Neuron (in vitro differentiated cells): Measurements from ENCODE around the gene MYO1F.
"Not testable (repeated sequence)": the region's sequence is repeated elsewhere in the genome, so short reads cannot be mapped to it uniquely, and the experiment has no call there.

Experiments
- H2AFZ ChIP-seq: one replicate; pipeline ENCODE4 v1.6.1; 2013; ENCODE audit warnings: low read depth, mild to moderate bottlenecking, inconsistent platforms, low read length, moderate library complexity
- H3K27me3 ChIP-seq: one replicate; pipeline ENCODE4 v1.6.1; 2013; ENCODE audit warnings: low read length; ENCODE audit not compliant: insufficient read depth
- H3K36me3 ChIP-seq: one replicate; pipeline ENCODE4 v1.6.1; 2013; ENCODE audit warnings: low read length; ENCODE audit not compliant: insufficient read depth
- H3K4me1 ChIP-seq: one replicate; pipeline ENCODE4 v1.6.1; 2013; ENCODE audit warnings: low read length; ENCODE audit not compliant: insufficient read depth
- H3K4me3 ChIP-seq: 2 replicates; pipeline ENCODE4 v1.5.1; 2013; ENCODE audit warnings: mild to moderate bottlenecking, low read length, moderate library complexity
- H3K9me3 ChIP-seq: one replicate; pipeline ENCODE4 v1.6.1; 2013; ENCODE audit warnings: low read length

MYO1F gene

DNA sequence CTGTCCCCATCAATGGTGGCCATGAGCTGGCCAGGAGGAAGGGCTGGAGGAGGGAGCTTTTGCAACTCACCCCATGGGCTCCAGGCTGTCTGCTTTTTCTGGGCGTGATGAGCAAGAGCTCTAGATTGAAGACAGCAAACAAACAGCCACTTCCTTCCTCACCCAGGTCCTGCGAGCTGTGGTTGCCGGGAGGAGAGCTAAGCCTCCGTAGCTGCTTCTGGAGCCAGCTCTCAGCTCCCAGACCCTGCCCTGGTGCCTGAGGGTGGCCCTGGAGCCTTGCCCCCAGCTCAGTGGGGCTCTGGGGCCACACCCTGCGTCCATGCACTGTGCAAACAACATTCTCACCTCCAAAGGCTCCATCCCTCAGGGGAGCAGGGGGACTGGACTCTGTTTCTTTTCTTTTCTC is 6.2 kb downstream of the MYO1F start:
- Histone ChIP-seq H3K36me3 (no peaks in the 10 kb centered on the region), H3K27me3 (no peaks in the 10 kb centered on the region), H3K4me3 (no peak overlapping the region), H3K9me3 (no peaks in the 10 kb centered on the region), H3K4me1 (no peaks in the 10 kb centered on the region), H2AFZ (no peak overlapping the region)

DNA sequence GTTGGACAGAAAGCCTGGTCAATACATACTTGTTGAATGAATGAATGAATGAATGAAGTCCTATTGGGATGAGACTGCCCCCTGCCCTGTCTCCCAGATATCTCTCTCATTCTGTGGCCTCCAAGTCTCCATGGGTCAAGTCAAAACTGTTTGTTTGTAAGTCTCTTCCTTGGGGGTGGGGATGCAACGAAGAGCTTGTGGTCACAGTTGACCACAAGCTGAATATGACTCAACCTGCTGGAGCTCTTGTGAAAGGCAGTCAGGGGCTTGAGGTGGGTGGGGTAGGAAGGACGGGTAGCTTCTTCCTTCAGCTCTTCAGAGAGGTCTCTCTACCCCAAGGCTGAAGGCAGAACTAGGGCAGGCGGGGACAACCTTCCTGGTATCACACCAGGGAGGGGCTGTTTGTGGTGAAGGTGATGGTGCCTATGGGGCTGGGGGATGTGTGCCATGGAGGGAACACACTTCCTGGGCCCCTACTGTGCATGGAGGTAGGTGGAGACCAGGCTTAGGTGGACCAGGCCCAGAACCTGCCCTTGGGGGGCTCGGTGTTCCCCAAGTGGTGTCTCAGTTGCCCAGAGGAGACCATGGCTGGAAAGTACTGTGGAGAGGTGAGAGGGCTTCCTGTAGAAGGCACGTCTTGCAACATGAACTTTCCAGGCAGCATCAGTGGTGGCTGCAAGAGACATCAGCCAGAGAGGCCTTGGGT is 8.0 kb downstream of the MYO1F start:
- H3K36me3 ChIP-seq, result no peaks in the 10 kb centered on the region
- H2AFZ ChIP-seq, result no peak overlapping the region
- no peaks in the 10 kb centered on the region for H3K9me3 ChIP-seq
- H3K4me1 ChIP-seq, result no peaks in the 10 kb centered on the region
- no peaks in the 10 kb centered on the region for H3K27me3 ChIP-seq
- no peak overlapping the region for H3K4me3 ChIP-seq

GRCh38 chr19:8567522-8568172 is 9.6 kb downstream of the MYO1F start:
- Histone ChIP-seq H3K4me1 (no peaks in the 10 kb centered on the region), H2AFZ (no peak overlapping the region), H3K27me3 (no peaks in the 10 kb centered on the region), H3K9me3 (no peaks in the 10 kb centered on the region), H3K4me3 (no peak overlapping the region), H3K36me3 (no peaks in the 10 kb centered on the region)

- H2AFZ ChIP-seq, result no peak overlapping the region
These were observed 10.4 kb downstream of the MYO1F start for GRCh38 chr19:8566855-8567254.

GRCh38 chr19:8564866-8565265 is 12.4 kb downstream of the MYO1F start:
- H3K36me3 ChIP-seq, H3K9me3 ChIP-seq, H2AFZ ChIP-seq, H3K4me3 ChIP-seq, H3K27me3 ChIP-seq, H3K4me1 ChIP-seq: not testable (repeated sequence)

More at GRCh38 chr19:8566855-8567254, 10.4 kb downstream of the MYO1F start:
- H3K27me3 ChIP-seq, result no peaks in the 10 kb centered on the region
- H3K36me3 ChIP-seq, result no peaks in the 10 kb centered on the region
- no peaks in the 10 kb centered on the region for H3K4me1 ChIP-seq
- H3K9me3 ChIP-seq, result no peaks in the 10 kb centered on the region
- no peak overlapping the region for H3K4me3 ChIP-seq

DNA sequence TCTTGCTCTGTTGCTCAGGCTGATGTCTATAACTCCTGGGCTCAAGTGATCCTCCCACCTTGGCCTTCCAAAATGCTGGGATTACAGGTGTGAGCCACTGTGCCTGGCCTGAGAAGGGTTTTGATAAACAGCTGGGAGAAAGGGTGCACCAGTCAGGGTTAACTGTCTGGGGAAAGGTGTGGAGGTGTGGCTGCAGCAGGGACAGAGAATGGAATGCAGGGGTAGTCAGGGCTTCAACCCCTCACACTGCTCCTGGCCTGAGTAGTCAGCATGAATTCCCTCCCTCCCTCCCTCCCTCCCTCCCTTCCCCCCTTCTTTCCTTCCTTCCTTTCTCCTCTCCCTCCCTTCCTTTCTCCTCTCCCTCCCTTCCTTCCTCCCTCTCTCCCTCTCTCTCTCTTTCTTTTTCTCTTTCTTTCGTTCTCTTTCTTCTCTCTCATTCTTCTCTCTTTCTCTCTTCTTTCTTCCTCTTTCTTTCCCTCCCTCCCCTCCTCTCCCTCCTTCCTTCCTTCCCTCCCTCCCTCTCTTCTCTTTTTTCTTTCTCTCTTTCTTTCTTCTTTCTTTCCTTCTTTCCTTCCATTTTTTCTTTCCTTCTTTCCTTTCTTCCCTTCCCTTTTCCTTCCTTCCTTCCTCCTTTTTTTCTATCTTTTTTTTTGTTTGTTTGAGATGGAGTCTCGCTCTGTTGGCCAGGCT is 16.0 kb downstream of the MYO1F start:
- Histone ChIP-seq H3K9me3 (no peaks in the 10 kb centered on the region), H3K27me3 (no peaks in the 10 kb centered on the region), H2AFZ (no peak overlapping the region), H3K4me1 (no peaks in the 10 kb centered on the region), H3K36me3 (no peaks in the 10 kb centered on the region), H3K4me3 (no peak overlapping the region)

DNA sequence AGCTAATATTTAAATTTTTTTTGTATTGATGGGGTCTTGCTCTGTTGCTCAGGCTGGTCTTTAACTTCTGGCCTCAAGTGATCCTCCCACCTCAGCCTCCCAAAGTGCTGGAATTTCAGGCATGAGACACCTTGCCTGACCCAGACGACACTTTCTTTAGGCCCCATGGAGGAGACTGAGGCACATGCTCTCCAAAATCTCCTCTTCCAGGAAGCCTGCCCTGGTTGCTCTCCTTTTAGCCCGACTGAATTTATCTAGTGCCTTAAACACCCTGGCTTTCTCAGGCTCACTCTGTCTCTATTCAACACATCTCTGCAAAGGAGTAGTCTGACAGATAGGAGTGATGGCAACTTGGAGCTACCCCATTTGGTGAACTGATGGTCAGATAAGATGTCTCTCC is 18.9 kb downstream of the MYO1F start:
- Histone ChIP-seq H3K4me1 (no peaks in the 10 kb centered on the region), H3K4me3 (no peak overlapping the region)

GRCh38 chr19:8557642-8558238 is 19.5 kb downstream of the MYO1F start:
- no peaks in the 10 kb centered on the region for H3K36me3 ChIP-seq
- no peaks in the 10 kb centered on the region for H3K9me3 ChIP-seq
- no peak overlapping the region for H3K4me3 ChIP-seq
- H3K4me1 ChIP-seq, result no peaks in the 10 kb centered on the region
- no peak overlapping the region for H2AFZ ChIP-seq
- H3K27me3 ChIP-seq, result no peaks in the 10 kb centered on the region

More for the DNA sequence above, 18.9 kb downstream of the MYO1F start:
- Histone ChIP-seq H3K9me3 (no peaks in the 10 kb centered on the region), H2AFZ (no peak overlapping the region), H3K27me3 (no peaks in the 10 kb centered on the region), H3K36me3 (no peaks in the 10 kb centered on the region)

- not testable (repeated sequence) for H3K4me3 ChIP-seq, H2AFZ ChIP-seq, H3K27me3 ChIP-seq, H3K4me1 ChIP-seq, H3K36me3 ChIP-seq, H3K9me3 ChIP-seq
These were observed 23.5 kb downstream of the MYO1F start for GRCh38 chr19:8553729-8554128.

DNA sequence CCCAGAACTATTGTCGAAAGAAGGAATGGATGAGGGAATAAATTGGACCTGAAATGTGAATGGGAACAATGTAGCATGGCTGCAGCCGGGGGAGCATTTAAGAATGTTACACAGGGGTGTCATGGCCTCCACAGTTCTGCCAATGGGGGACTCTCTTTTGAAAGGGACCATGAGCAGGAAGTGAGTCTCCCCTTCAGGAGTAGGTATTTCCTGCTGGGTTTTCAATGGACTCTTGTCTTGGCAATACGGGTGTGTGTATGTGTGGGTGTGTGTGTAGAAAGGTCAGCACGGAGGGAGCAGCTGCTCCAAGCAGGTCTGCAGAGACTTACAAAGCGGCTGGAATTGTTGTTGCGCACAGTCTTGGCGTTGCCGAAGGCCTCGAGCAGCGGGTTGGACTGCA is 24.4 kb downstream of the MYO1F start:
- H2AFZ ChIP-seq, result peak overlapping the region; percentile 94
- no peaks in the 10 kb centered on the region for H3K27me3 ChIP-seq
- no peaks in the 10 kb centered on the region for H3K9me3 ChIP-seq

DNA sequence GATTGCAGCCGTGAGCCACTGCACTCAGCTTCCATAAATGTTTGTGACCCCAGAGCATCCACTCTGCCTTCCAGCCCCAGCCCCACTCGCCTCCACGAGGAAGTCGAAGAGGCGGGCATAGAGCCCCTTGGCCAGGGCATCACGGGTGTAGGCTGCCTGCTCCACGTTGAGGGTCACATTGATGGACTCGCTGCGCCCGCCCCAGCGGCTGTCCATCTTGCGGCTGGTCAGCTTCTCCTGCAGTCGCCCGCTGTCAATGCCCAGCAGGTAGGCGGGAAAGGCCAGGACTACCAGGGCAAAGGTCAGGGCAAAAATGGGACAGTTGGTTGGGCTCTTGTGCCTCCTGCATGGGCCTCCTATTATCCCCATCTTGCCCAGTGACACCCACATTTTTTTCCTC is 27.2 kb downstream of the MYO1F start:
- H3K36me3 ChIP-seq, result no peaks in the 10 kb centered on the region
- H3K4me1 ChIP-seq, result no peaks in the 10 kb centered on the region
- H3K4me3 ChIP-seq, result no peak overlapping the region
- H3K9me3 ChIP-seq, result peaks cover 2% of the 10 kb centered on the region
- H2AFZ ChIP-seq, result no peak overlapping the region
- no peaks in the 10 kb centered on the region for H3K27me3 ChIP-seq

More for the DNA sequence above, 24.4 kb downstream of the MYO1F start:
- Histone ChIP-seq H3K4me3 (no peak overlapping the region), H3K36me3 (no peaks in the 10 kb centered on the region), H3K4me1 (no peaks in the 10 kb centered on the region)

DNA sequence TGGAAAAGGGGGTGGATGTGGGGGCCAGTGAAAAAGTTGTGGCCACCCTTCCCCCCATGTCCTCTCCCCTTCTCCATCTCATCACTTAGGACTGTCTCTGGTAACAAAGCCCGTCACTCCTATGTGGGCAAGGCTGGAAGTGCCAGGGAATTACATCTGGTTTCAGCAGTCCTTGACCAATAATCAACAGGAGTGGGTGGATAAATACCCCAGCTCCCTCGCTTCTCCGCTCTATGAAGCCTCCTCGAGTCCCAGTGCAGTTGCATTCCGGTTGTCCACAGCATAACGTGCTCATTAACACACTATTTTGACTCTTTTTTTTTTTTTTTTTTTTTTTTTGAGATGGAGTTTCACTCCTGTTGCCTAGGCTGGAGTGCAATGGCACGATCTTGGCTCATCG is 31.5 kb downstream of the MYO1F start:
- Histone ChIP-seq H3K9me3 (peaks cover 2% of the 10 kb centered on the region), H2AFZ (no peak overlapping the region), H3K27me3 (no peaks in the 10 kb centered on the region), H3K4me1 (no peaks in the 10 kb centered on the region), H3K4me3 (no peak overlapping the region), H3K36me3 (no peaks in the 10 kb centered on the region)

DNA sequence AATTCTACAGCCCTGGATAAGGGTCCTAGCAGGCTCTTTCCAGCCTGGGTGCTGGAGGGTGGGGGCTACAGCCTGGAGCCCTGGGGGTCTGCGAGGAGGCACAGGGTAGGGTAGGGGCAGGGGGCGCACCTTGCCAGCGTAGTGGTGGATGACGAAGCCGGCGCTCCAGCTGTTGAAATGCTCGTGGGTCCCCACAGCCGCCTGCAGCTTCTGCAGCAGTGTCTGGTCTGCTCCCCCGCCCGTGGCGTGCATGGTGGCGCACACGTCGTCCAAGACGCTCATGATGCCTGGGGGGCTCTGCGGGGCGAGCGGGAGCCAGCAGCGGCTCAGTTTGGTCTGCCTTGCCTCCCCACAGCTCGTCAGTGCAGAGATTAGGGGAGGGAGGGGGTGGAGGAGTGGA is 33.1 kb downstream of the MYO1F start:
- Histone ChIP-seq H3K9me3 (peaks cover 2% of the 10 kb centered on the region), H3K36me3 (no peaks in the 10 kb centered on the region), H3K27me3 (no peaks in the 10 kb centered on the region), H2AFZ (no peak overlapping the region), H3K4me3 (no peak overlapping the region), H3K4me1 (no peaks in the 10 kb centered on the region)
